Choroid plexus epithelial cell (primary cell): ENCODE measurements around the gene PLEKHM2.
A peak's percentile ranks its signal among the peaks of the same experiment; 100 is the strongest.

ENCODE experiments used
- DNase-seq: peaks from one replicate; pipeline ENCODE4 v3.0.0-alpha.2; 2010; ENCODE audit warnings: low read depth
- H3K4me3 ChIP-seq: 2 replicates; pipeline ENCODE4 v1.5.1; 2011; ENCODE audit warnings: low read depth, mild to moderate bottlenecking, control low read depth, low read length, moderate library complexity
- CTCF ChIP-seq: conservative IDR thresholded peaks from 2 replicates; pipeline ENCODE4 v1.5.1; 2011; ENCODE audit warnings: low read depth, mild to moderate bottlenecking, control low read depth, inconsistent platforms, low read length, moderate library complexity

PLEKHM2 gene

GRCh38 chr1:15707239-15707925 is 23.3 kb downstream of the PLEKHM2 start:
- no peak for DNase-seq
- no peak for TF ChIP-seq CTCF
- H3K4me3 ChIP-seq, result no peak overlapping the region

GRCh38 chr1:15708486-15709137 is 24.5 kb downstream of the PLEKHM2 start:
- H3K4me3 ChIP-seq, result no peak overlapping the region
- no peak for DNase-seq
- no peak for TF ChIP-seq CTCF

GRCh38 chr1:15709226-15709625 is 25.1 kb downstream of the PLEKHM2 start:
- DNase-seq, result no peak
- H3K4me3 ChIP-seq, result no peak overlapping the region
- TF ChIP-seq CTCF, result no peak

GRCh38 chr1:15712168-15712567 is 28.0 kb downstream of the PLEKHM2 start:
- H3K4me3 ChIP-seq, result no peak overlapping the region
- DNase-seq, result no peak
- no peak for TF ChIP-seq CTCF

- DNase-seq, result peak; percentile 85
- TF ChIP-seq CTCF, result no peak
Observed at GRCh38 chr1:15714406-15715136, 30.5 kb downstream of the PLEKHM2 start.

GRCh38 chr1:15717418-15718125 is 33.5 kb downstream of the PLEKHM2 start:
- no peak for TF ChIP-seq CTCF
- DNase-seq, result no peak
- no peak overlapping the region for H3K4me3 ChIP-seq

More at GRCh38 chr1:15714406-15715136, 30.5 kb downstream of the PLEKHM2 start:
- H3K4me3 ChIP-seq, result no peak overlapping the region
